ENCODE results near the gene EIF4H.
"Not testable (repeated sequence)": the region's sequence is repeated elsewhere in the genome, so short reads cannot be mapped to it uniquely, and the experiment has no call there.

EIF4H gene

DNA sequence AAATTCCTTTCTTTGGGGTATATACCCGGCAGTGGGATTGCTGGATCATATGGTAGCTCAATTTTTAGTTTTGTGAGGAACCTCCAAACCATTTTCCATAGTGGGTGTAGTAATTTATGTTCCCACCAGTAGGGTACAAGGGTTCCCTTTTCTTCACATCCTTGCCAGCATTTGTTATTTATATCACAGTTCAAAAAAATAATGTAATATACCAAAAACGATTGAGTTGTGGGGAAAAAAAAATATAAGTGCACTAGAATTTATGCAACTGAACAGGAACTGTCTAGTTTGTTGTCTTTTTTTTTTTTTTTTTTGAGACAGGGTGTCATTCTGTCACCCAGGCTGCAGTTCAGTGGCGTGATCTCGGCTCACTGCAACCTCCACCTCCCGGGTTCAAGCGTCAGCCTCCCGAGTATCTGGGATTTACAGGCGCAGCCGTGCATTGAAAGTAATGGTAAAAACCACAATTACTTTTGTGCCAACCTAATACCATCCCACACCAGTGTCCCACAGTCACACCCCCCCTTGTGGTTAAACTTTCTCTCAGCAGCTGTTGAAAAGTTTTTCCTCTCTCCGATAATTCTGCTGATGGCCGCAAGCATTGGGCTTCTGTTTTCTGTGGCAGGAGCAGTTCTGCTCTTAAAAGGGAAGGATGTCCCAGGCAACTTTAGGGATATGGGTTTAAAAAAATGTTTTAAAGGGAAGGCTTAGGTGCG is 28.8 kb downstream of the EIF4H start:
- Histone ChIP-seq H3K27ac (no peak overlapping the region), H3K9me3 (no peaks in the 10 kb centered on the region), H3K4me3 (ENCODE audit: low read depth in 1 of 2, low read length in 1 of 2) (no peak overlapping the region)

DNA sequence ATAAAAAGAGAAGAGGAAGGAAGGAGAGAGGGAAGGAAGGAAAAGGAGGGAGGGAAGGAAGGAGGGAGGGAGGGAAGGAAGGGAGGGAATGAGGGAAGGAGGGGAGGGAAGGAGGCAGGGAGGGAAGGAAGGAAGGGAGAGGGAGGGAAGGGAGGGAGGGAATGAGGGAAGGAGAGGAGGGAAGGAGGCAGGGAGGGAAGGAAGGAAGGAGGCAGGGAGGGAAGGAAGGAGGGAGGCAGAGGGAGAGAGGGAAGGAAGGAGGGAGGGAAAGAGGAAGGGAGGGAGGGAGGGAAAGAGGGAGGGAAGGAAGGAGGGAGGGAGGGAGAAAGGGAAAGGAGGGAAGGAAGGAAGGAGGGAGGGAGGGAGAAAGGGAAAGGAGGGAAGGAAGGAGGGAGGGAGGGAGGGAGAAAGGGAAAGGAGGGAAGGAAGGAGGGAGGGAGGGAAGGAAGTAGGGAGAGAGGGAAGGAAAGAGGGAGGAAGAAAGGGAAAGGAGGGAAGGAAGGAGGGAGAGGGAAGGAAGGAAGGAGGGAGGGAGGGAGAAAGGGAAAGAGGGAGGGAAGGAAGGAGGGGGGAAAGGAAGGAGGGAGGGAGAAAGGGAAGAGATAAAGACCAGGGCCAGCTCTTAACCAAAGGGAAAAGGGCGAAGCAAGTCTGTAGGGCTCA is 29.9 kb downstream of the EIF4H start:
- Histone ChIP-seq H3K9me3 (no peaks in the 10 kb centered on the region), H3K36me3 (peaks cover 4% of the 10 kb centered on the region), H3K4me1 (ENCODE audit: control insufficient read depth in 1 of 2, insufficient read depth in 1 of 2, low read depth in 1 of 2, low read length in 1 of 2) (peaks cover 14 to 15% of the 10 kb centered on the region in 2 experiments), H3K4me3 (ENCODE audit: low read depth in 1 of 2, low read length in 1 of 2) (no peak overlapping the region), H3K27me3 (no peaks in the 10 kb centered on the region), H3K27ac (no peak overlapping the region)
- TF ChIP-seq, protein P1, sequence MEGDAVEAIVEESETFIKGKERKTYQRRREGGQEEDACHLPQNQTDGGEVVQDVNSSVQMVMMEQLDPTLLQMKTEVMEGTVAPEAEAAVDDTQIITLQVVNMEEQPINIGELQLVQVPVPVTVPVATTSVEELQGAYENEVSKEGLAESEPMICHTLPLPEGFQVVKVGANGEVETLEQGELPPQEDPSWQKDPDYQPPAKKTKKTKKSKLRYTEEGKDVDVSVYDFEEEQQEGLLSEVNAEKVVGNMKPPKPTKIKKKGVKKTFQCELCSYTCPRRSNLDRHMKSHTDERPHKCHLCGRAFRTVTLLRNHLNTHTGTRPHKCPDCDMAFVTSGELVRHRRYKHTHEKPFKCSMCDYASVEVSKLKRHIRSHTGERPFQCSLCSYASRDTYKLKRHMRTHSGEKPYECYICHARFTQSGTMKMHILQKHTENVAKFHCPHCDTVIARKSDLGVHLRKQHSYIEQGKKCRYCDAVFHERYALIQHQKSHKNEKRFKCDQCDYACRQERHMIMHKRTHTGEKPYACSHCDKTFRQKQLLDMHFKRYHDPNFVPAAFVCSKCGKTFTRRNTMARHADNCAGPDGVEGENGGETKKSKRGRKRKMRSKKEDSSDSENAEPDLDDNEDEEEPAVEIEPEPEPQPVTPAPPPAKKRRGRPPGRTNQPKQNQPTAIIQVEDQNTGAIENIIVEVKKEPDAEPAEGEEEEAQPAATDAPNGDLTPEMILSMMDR (IDR thresholded peaks at IDR 0.05), result no peak

More for the DNA sequence above, 28.8 kb downstream of the EIF4H start:
- Histone ChIP-seq H3K36me3 (peaks cover 13% of the 10 kb centered on the region), H3K4me1 (ENCODE audit: control insufficient read depth in 1 of 2, insufficient read depth in 1 of 2, low read depth in 1 of 2, low read length in 1 of 2) (peaks cover 9 to 11% of the 10 kb centered on the region in 2 experiments), H3K27me3 (no peaks in the 10 kb centered on the region)
- TF ChIP-seq, protein P1 (IDR thresholded peaks at IDR 0.05), result no peak

DNA sequence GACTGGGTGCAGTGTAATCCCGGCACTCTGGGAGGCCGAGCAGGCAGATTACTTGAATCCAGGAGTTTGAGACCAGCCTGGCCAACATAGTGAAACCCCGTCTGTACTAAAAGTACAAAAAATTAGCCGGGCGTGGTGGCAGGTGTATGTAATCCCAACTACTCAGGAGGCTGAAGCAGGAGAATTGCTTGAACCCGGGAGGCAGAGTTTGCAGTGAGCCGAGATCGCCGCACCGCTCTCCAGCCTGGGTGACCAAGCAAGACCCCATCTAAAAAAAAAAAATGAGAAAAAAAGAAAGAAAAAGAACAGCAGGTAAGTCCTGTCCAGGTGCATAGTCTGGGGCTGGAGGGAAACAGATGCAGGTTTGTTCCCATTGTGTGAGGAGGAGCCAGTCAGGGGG is 31.9 kb downstream of the EIF4H start:
- Histone ChIP-seq H3K4me3 (ENCODE audit: low read depth in 1 of 2, low read length in 1 of 2) (peak overlapping the region in 1 of 2 experiments; percentile 52), H3K4me1 (ENCODE audit: control insufficient read depth in 1 of 2, insufficient read depth in 1 of 2, low read depth in 1 of 2, low read length in 1 of 2) (peaks cover 24 to 25% of the 10 kb centered on the region in 2 experiments)
- not testable (repeated sequence) for H3K36me3 ChIP-seq, H3K27ac ChIP-seq, H3K9me3 ChIP-seq, H3K27me3 ChIP-seq

DNA sequence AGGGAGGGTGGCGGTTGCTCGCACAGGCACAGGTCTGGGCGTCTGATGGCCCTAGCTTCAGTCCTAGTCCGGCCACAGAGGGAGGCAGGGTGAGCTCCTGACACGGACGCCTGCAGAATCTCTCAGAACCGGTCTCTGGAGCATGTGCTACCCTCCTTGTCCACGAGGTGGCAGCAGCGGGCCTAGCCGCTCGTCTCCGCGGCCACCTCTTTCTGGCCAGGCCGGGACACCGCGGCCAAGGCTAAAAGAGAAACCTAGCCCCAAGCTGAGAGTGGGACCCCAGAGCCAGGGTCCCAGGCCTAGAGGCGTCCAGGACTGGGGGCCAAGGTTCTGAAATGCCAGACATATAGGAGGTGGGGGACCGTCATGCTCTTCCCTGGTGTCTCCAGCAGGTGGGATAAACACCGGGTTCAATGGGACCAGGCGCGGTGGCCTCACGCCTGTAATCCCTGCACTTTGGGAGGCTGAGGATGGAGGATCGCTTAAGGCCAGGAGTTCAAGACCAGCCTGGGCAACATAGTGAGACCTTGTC is 32.5 kb downstream of the EIF4H start:
- peak overlapping the region; percentile 46 for H3K27ac ChIP-seq
- H3K36me3 ChIP-seq, result no peaks in the 10 kb centered on the region
- TF ChIP-seq, protein P1 (IDR thresholded peaks at IDR 0.05), result peak; percentile 97
- peaks cover 27 to 31% of the 10 kb centered on the region in 2 experiments for H3K4me1 ChIP-seq (ENCODE audit: control insufficient read depth in 1 of 2, insufficient read depth in 1 of 2, low read depth in 1 of 2, low read length in 1 of 2)
- peak overlapping the region; percentile 33 to 52 for H3K4me3 ChIP-seq (ENCODE audit: low read depth in 1 of 2, low read length in 1 of 2)
- no peaks in the 10 kb centered on the region for H3K27me3 ChIP-seq
- H3K9me3 ChIP-seq, result no peaks in the 10 kb centered on the region

DNA sequence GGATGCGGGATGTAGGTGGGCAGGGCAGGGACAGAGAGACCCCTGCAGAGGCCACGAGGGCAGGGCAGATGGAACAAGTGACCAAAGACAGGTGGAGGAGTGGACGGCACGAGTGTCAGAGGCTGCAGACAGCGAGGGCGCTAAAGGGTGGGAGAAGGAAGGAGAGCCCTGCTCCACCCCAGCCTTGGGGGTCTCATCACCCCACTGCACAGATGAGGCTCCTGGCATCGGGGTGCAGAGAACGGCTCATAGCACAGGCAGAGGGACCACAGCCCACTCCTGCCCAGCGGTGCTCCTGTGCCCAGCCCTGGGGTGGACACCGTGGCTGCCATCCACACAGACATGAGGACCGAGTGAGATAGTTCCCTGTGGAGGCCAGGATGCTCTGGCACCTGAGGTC is 33.4 kb downstream of the EIF4H start:
- H3K27ac ChIP-seq, result no peak overlapping the region
- TF ChIP-seq, protein P1 (IDR thresholded peaks at IDR 0.05), result no peak
- H3K27me3 ChIP-seq, result no peaks in the 10 kb centered on the region
- peaks cover 5% of the 10 kb centered on the region for H3K36me3 ChIP-seq
- peaks cover 37 to 40% of the 10 kb centered on the region in 2 experiments for H3K4me1 ChIP-seq (ENCODE audit: control insufficient read depth in 1 of 2, insufficient read depth in 1 of 2, low read depth in 1 of 2, low read length in 1 of 2)
- no peaks in the 10 kb centered on the region for H3K9me3 ChIP-seq
- H3K4me3 ChIP-seq (ENCODE audit: low read depth in 1 of 2, low read length in 1 of 2), result no peak overlapping the region

DNA sequence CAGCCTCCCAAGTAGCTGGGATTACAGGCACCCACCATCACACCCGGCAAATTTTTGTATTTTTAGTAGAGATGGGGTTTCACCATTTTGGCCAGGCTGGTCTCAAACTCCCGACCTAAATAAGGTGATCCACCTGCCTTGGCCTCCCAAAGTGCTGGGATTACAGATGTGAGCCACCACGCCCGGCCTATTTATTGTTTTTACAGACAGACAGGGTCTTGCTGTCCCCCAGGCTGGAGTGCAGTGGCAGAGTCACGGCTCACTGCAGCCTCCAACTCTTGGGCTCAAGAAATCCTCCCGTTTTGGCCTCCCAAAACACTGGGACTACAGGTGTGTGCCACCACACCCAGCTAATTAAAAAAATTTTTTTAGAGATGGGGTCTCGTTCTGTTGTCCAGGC is 34.1 kb downstream of the EIF4H start:
- Histone ChIP-seq H3K4me1 (ENCODE audit: control insufficient read depth in 1 of 2, insufficient read depth in 1 of 2, low read depth in 1 of 2, low read length in 1 of 2) (peaks cover 42 to 45% of the 10 kb centered on the region in 2 experiments), H3K27ac (peak overlapping the region; percentile 96), H3K36me3 (peaks cover 10% of the 10 kb centered on the region)
- not testable (repeated sequence) for H3K4me3 ChIP-seq (ENCODE audit: low read depth in 1 of 2, low read length in 1 of 2); H3K27me3 ChIP-seq; H3K9me3 ChIP-seq

Measured in neutrophil (primary cell).